ENCODE results near the gene SCCPDH. TPM values are rescaled to one million over a fixed set of nuclear protein-coding genes. Genes with fewer than 3 reads are reported as not detected.

SCCPDH gene
- total and polyA plus RNA-seq, 8 donors = 28.3 to 45.0 (median 42.5) TPM

GRCh38 chr1:246795906-246796694 is 71.9 kb downstream of the SCCPDH start:
- no peaks in the 10 kb centered on the region for H3K36me3 ChIP-seq
- no peaks in the 10 kb centered on the region for H3K9me3 ChIP-seq
- peaks cover 0 to 5% of the 10 kb centered on the region in 2 donors for H3K27me3 ChIP-seq
- peaks cover 0 to 10% of the 10 kb centered on the region in 2 donors for H3K4me1 ChIP-seq
- DNase-seq = no peak
- intact Hi-C loops (cut with DNase I) = no loop called here
- no peak for TF ChIP-seq CTCF (IDR thresholded peaks at IDR 0.05)
- no peak overlapping the region for H3K27ac ChIP-seq
- no peak overlapping the region for H3K4me3 ChIP-seq
- ATAC-seq = no peak

GRCh38 chr1:246797157-246797556 is 72.9 kb downstream of the SCCPDH start:
- ATAC-seq (no peak), DNase-seq (no peak)
- intact Hi-C loops (cut with DNase I) = no loop called here
- no peaks in the 10 kb centered on the region for H3K27me3 ChIP-seq
- no peak overlapping the region for H3K4me3 ChIP-seq
- H3K27ac ChIP-seq = no peak overlapping the region
- H3K4me1 ChIP-seq = peaks cover 0 to 10% of the 10 kb centered on the region in 2 donors
- H3K36me3 ChIP-seq = no peaks in the 10 kb centered on the region
- no peak for TF ChIP-seq CTCF (IDR thresholded peaks at IDR 0.05)
- H3K9me3 ChIP-seq = no peaks in the 10 kb centered on the region

- Histone ChIP-seq H3K27ac (no peak overlapping the region), H3K27me3 (no peaks in the 10 kb centered on the region), H3K4me3 (no peak overlapping the region), H3K4me1 (peaks cover 0 to 10% of the 10 kb centered on the region in 2 donors), H3K9me3 (no peaks in the 10 kb centered on the region), H3K36me3 (no peaks in the 10 kb centered on the region)
- DNase-seq = no peak
- ATAC-seq = no peak
- no peak for TF ChIP-seq CTCF (IDR thresholded peaks at IDR 0.05)
- intact Hi-C loops (cut with DNase I) = no loop called here
These were observed 73.4 kb downstream of the SCCPDH start for GRCh38 chr1:246797597-246797996.

- intact Hi-C loops (cut with DNase I) = no loop called here
- Histone ChIP-seq H3K4me3 (no peak overlapping the region), H3K9me3 (no peaks in the 10 kb centered on the region), H3K36me3 (no peaks in the 10 kb centered on the region), H3K4me1 (peaks cover 0 to 10% of the 10 kb centered on the region in 2 donors), H3K27me3 (no peaks in the 10 kb centered on the region), H3K27ac (no peak overlapping the region)
- DNase-seq = no peak
- no peak for ATAC-seq
- no peak for TF ChIP-seq CTCF (IDR thresholded peaks at IDR 0.05)
These were observed 73.9 kb downstream of the SCCPDH start for GRCh38 chr1:246798107-246798506.

- Histone ChIP-seq H3K27ac (no peak overlapping the region), H3K36me3 (no peaks in the 10 kb centered on the region), H3K4me3 (no peak overlapping the region), H3K27me3 (no peaks in the 10 kb centered on the region), H3K4me1 (peaks cover 0 to 10% of the 10 kb centered on the region in 2 donors), H3K9me3 (no peaks in the 10 kb centered on the region)
- ATAC-seq (no peak), DNase-seq (no peak)
- no peak for TF ChIP-seq CTCF (IDR thresholded peaks at IDR 0.05)
- intact Hi-C loops (cut with DNase I) = no loop called here
These were observed 74.6 kb downstream of the SCCPDH start for GRCh38 chr1:246798606-246799496.

All from left lung (tissue), 10 donors.